Motor neuron (in vitro differentiated cells): ENCODE data around the gene PLEKHA6. TPM values are rescaled to one million over a fixed set of nuclear protein-coding genes. Genes with fewer than 3 reads are reported as not detected.
A peak's percentile ranks its signal among the peaks of the same experiment; 100 is the strongest.

ENCODE experiments used
- ATAC-seq, 8 experiments: fragments of 200-7000 bp; cut with Tn5 transposase; replicated peaks in 6 of 8; 2 replicates each; pipeline ENCODE4 v1.8.0; 2021; ENCODE audit warnings: mild to moderate bottlenecking in 8 of 8, moderate library complexity in 8 of 8
- H3K27ac ChIP-seq, 2 donors: fragments of 250-450 bp; sonication (Bioruptor Pico); 2 replicates each; pipeline ENCODE4 v1.9.0; 2021; ENCODE audit warnings: antibody characterized with exemption in 2 of 2, mild to moderate bottlenecking in 2 of 2, moderate library complexity in 1 of 2
- H3K4me1 ChIP-seq, 2 donors: fragments of 250-450 bp; sonication (Bioruptor Pico); replicated peaks in 1 of 2; 2 replicates each; pipeline ENCODE4 v1.6.1; 2021; ENCODE audit warnings: antibody characterized with exemption in 2 of 2, mild to moderate bottlenecking in 2 of 2, moderate library complexity in 1 of 2
- H3K4me3 ChIP-seq, 5 donors: fragments of 250-450 bp; sonication (Bioruptor Pico); 2 replicates each; pipeline ENCODE4 v1.9.0; 2021; ENCODE audit warnings: antibody characterized with exemption in 5 of 5, mild to moderate bottlenecking in 5 of 5, moderate library complexity in 4 of 5
- WGBS, 10 experiments: fragments of 450-650 bp; shearing (Covaris generic); methylation state at CpG; one replicate each; pipeline ENCODE4 v1.0.0; 2022; 5-methylcytosine and 5-hydroxymethylcytosine counted together
- in situ Hi-C, 9 experiments: fragments of 400-800 bp; cut with MboI; loops; one replicate each; pipeline ENCODE4 v1.15.0; 2021; ENCODE audit warnings: low sequenced_read_pairs in 9 of 9, low pct_unique_long_range_greater_than_20kb in 2 of 9; ENCODE audit not compliant: unreplicated experiment in 9 of 9
- total RNA-seq, 8 experiments: library from RNA; unstranded; fragments of 300-600 nt; gene quantifications; 2 replicates each; pipeline versions ENCODE4 v1.2.3 to v1.2.4, GENCODE V29; 2022

PLEKHA6 gene
- total RNA-seq, 8 experiments from 2014 or later, result 11.7 to 42.0 (median 24.0) TPM

DNA sequence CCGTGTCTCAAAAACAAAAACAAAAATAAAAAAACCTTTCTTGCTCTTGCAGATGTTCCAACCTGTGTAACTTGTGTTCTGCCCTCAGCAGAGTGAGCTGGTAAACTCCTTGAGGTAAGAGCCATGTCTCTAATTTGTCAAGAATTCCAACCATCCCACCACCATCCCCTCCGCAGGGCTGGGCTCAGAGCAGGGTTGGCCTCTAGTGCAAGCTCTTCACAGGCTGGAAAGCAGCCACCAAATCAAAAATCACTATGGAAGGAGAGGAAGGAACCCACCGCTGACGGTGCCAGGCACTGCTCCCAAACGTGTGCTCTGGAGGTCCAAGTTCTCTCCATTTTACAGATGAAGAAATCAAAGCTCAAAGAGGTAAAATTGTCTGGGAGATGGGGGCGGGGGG lies 9.4 kb downstream of the PLEKHA6 start:
- ATAC-seq, result peak in 1 of 8 experiments; percentile 3
- Histone ChIP-seq H3K4me3 (peak overlapping the region; percentile 26 to 33 (median 29)), H3K27ac (peak overlapping the region; percentile 71 to 84), H3K4me1 (peaks cover 57 to 60% of the 10 kb centered on the region in 2 donors)
- 17 to 100% (median 54%) methylated on average over 1 to 5 of the region's 6 CpGs; no CpG with 5 or more reads in 2 of the 10 experiments for WGBS, 10 experiments
- in situ Hi-C loops, result loop anchor here (25.0 kb wide), 3 partner anchors 88 to 488 kb away; partner anchors contain the start of genes ETNK2 (in 6 of the 9), REN (in 6 of the 9) and SNRPE (in 1 of the 9)

DNA sequence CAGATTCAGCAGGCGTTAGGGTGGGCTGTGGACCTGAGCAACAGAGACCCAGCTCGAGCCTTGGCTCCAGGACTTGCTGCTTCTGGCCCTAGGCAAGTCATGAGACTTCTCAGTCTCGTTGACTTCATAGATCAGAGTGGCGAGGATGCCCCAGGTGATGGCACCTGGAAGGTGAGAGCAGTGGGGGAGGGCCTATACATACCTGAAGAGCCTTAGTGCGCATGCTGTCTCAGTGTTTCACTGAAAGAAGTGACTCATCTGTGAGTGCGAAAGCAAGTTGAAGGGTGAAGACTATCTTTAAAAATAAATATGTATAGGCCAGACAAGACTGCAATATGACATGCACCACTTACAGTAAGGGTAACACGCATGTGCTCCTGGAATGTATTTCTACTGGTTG lies 10.1 kb downstream of the PLEKHA6 start:
- ATAC-seq, result no peak
- in situ Hi-C loops, result loop anchor here (25.0 kb wide), 3 partner anchors 87 to 487 kb away; partner anchors contain the start of genes ETNK2 (in 6 of the 9), REN (in 6 of the 9) and SNRPE (in 1 of the 9)
- H3K4me1 ChIP-seq, result peaks cover 64 to 67% of the 10 kb centered on the region in 2 donors
- 47 to 100% (median 88%) methylated on average over 1 to 7 of the region's 7 CpGs; no CpG with 5 or more reads in 2 of the 10 experiments for WGBS, 10 experiments
- no peak overlapping the region for H3K4me3 ChIP-seq
- peak overlapping the region; percentile 71 to 84 for H3K27ac ChIP-seq

DNA sequence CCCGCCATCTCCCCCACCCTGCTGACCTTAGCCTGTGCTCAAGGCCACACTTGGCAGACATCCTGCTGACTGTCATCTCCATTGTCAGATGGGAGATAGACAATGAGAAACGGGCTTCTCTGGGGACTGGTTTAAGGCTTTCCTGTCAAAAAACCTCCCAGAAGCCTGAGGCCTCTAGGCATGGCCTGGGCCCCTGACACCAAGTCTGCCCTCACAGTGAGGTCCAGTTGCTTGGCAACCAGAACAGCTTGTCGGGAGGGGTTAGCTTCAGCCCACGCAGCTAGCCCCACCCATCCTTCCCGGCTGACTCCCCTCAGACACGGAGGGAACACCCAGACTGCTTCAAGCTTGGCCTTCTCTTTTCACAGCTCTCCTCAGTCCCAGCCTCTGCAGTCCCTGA lies 11.0 kb downstream of the PLEKHA6 start:
- ATAC-seq, result peak; percentile 66 to 96 (median 77)
- WGBS, 10 experiments, result 0% methylated on average over 2 to 5 of the region's 6 CpGs; no CpG with 5 or more reads in 7 of the 10 experiments
- in situ Hi-C loops, result no loop called here
- Histone ChIP-seq H3K4me1 (peaks cover 73 to 76% of the 10 kb centered on the region in 2 donors), H3K4me3 (peak overlapping the region in 3 of 5 donors; percentile 0 to 12 (median 6)), H3K27ac (peak overlapping the region; percentile 71 to 84)

- in situ Hi-C loops, result no loop called here
- 26 to 69% (median 57%) methylated on average over 3 to 6 of the region's 6 CpGs; no CpG with 5 or more reads in 3 of the 10 experiments for WGBS, 10 experiments
- peak overlapping the region in 4 of 5 donors; percentile 0 to 12 (median 4) for H3K4me3 ChIP-seq
- peaks cover 77 to 81% of the 10 kb centered on the region in 2 donors for H3K4me1 ChIP-seq
- ATAC-seq, result peak in 3 of 8 experiments; percentile 0 to 7 (median 3)
- peak overlapping the region; percentile 71 to 84 for H3K27ac ChIP-seq
Measured at GRCh38 chr1:204348242-204348641, 11.5 kb downstream of the PLEKHA6 start.

DNA sequence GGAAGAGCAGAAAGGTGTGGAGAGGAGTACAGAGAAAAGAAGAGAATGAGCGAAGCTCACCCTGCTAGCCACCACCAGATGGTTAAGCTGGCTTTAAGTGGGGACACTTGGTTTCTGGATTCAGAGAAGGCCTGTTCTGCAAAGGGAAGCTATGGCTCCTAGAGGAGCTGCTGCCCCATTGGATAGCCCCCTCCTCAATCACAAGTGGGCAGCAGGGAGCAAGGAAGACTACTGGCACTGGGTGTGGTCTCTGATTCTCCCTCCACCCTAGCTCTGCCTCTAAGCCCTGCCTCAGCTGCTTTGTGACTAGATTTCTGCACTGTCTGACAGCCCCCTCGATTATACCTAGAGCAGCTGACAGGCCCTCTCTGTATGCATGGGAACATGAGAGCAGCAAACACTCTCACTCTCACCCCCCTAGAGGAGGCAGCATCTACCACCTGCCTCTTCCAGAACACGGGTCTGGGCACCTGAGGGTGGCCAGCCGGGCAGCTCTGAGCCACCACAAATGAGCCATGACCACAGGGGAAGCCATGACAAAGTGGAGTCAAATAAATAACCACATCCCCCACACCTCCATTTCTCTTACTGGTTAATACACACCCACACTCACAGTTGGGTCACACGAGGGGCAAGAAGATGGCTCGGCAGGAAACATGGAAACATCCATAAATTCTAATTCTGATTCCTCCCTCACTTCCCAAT lies 13.6 kb downstream of the PLEKHA6 start:
- Histone ChIP-seq H3K4me1 (peaks cover 94 to 96% of the 10 kb centered on the region in 2 donors), H3K27ac (peak overlapping the region; percentile 56 to 58), H3K4me3 (no peak overlapping the region)
- 34 to 77% (median 55%) methylated on average over 3 to 5 of the region's 6 CpGs; no CpG with 5 or more reads in 5 of the 10 experiments for WGBS, 10 experiments
- peak in 3 of 8 experiments; percentile 2 to 7 (median 2) for ATAC-seq
- in situ Hi-C loops, result no loop called here

- 80 to 100% (median 90%) methylated on average over 1 to 2 of the region's 5 CpGs; no CpG with 5 or more reads in 7 of the 10 experiments for WGBS, 10 experiments
- ATAC-seq, result no peak
- H3K27ac ChIP-seq, result peak overlapping the region; percentile 56 to 58
- in situ Hi-C loops, result no loop called here
- H3K4me3 ChIP-seq, result no peak overlapping the region
- H3K4me1 ChIP-seq, result peaks cover 98 to 100% of the 10 kb centered on the region in 2 donors
Measured at GRCh38 chr1:204345438-204345841, 14.3 kb downstream of the PLEKHA6 start.

GRCh38 chr1:204344665-204345355 lies 14.9 kb downstream of the PLEKHA6 start:
- Histone ChIP-seq H3K27ac (peak overlapping the region in 1 of 2 donors; percentile 58), H3K4me1 (peaks cover 98 to 100% of the 10 kb centered on the region in 2 donors), H3K4me3 (no peak overlapping the region)
- ATAC-seq, result no peak
- in situ Hi-C loops, result no loop called here
- 43 to 100% (median 88%) methylated on average over 1 to 6 of the region's 6 CpGs; no CpG with 5 or more reads in 1 of the 10 experiments for WGBS, 10 experiments

DNA sequence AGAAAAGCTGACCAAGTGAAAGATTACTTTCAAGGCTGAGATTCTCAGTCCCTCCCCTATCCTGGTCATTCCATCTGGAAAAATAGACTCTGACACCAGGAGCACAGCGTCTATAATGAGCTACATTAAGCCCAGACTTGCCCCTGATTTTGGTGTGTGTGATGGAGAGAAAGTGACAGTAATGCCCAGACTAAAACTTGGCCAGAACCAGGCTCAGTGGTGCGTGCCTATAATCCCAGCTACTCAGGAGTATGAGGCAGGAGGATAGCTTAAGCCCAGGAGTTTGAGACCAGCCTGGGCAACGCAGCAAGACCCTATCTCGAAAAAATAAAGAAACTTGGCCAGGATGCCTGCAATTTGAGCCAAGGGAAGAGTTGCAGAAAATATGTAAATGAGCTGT lies 15.9 kb downstream of the PLEKHA6 start:
- in situ Hi-C loops, result no loop called here

GRCh38 chr1:204343247-204343646 lies 16.5 kb downstream of the PLEKHA6 start:
- 82 to 100% (median 94%) methylated on average over 1 to 3 of the region's 3 CpGs; no CpG with 5 or more reads in 2 of the 10 experiments for WGBS, 10 experiments
- peaks cover 97 to 100% of the 10 kb centered on the region in 2 donors for H3K4me1 ChIP-seq

More for the DNA sequence above, 15.9 kb downstream of the PLEKHA6 start:
- H3K4me3 ChIP-seq, result no peak overlapping the region
- peaks cover 96 to 100% of the 10 kb centered on the region in 2 donors for H3K4me1 ChIP-seq
- no peak overlapping the region for H3K27ac ChIP-seq
- 88 to 100% (median 94%) methylated on average over 1 to 4 of the region's 4 CpGs; no CpG with 5 or more reads in 1 of the 10 experiments for WGBS, 10 experiments
- no peak for ATAC-seq

DNA sequence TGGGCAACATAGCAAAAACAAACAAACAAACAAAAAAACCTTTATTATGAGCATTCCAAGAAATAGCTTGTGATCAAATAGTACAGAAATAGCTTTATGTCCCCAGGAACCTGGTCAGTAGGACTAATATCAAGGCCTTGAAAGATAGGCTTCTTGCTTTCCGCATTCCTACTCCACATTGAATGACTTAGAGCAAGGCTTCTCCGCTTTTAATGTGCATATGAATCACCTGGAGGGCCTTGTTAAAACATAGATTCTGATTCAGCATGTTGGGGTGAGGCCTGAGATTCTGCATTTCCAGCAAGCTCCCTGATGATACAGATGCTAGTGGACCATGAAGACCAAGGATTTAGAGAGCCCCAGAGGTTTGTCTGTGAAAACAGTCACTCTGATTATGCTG lies 17.4 kb downstream of the PLEKHA6 start:
- Histone ChIP-seq H3K4me3 (no peak overlapping the region), H3K4me1 (peaks cover 97 to 100% of the 10 kb centered on the region in 2 donors), H3K27ac (peak overlapping the region; percentile 4 to 36)
- 17 to 80% (median 58%) methylated on average over 1 to 2 of the region's 2 CpGs; no CpG with 5 or more reads in 5 of the 10 experiments for WGBS, 10 experiments
- in situ Hi-C loops, result no loop called here
- ATAC-seq, result no peak

More at GRCh38 chr1:204343247-204343646, 16.5 kb downstream of the PLEKHA6 start:
- H3K4me3 ChIP-seq, result no peak overlapping the region
- H3K27ac ChIP-seq, result no peak overlapping the region
- in situ Hi-C loops, result no loop called here
- no peak for ATAC-seq

DNA sequence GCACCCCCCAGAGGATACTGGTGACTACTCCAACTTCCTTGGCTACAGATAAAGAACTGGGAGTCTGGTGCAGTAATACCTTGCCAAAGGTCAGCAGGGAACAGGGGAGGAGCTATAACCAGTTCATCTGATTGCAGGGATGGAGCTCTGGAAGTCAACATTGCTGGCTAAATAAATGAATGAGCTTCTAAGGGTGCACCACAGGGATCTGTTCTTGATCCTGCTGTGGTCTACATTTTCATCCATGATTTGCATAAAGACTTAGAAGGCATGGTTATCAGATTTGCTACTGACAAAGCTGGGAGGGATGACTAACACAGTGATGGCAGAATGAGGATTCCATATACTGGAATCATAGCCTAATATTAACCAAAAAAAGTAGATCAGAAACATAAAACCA lies 18.3 kb downstream of the PLEKHA6 start:
- Histone ChIP-seq H3K4me3 (no peak overlapping the region), H3K4me1 (peaks cover 97 to 100% of the 10 kb centered on the region in 2 donors), H3K27ac (no peak overlapping the region)
- peak in 2 of 8 experiments; percentile 6 to 8 for ATAC-seq
- in situ Hi-C loops, result no loop called here

DNA sequence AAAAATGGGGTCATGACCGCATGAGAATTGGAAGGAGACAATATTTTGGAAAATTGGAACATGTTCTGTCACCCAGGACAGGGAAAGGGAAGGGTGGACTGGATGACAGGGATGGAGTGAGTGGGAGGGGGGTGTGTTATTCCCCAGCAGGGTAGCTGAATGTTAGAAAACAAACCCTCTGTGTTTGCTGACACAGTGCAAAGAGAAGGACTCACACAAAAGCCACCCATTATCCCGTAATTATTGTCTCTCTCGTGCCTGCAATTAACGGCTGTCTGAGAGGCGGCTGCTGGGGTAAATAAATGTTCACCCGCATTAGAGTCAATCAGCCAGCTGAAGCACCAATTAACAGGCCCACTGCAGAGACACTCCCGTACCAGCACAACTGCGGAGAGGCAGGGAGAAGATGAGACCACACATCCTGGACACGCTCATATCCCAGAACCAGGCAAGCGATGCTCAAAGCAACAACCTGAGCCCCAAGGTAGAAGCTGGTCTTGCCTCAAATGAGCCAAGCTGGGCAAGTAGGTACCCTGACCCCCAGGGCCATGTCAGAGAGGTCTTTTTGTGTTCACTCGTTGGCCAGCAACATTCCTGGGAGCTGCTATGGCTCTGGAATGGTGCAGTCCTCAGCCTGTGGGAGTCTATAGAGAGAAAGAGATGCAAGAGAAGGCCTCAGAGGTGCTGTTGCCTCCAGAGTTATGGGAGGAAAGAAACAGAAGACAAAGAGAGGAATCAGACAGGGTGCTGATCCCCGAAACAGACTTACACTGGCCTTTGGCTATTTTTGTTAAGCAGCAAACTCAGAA lies 19.4 kb downstream of the PLEKHA6 start:
- Histone ChIP-seq H3K4me1 (peaks cover 97 to 100% of the 10 kb centered on the region in 2 donors), H3K27ac (peak overlapping the region; percentile 9 to 65)
- in situ Hi-C loops, result no loop called here

More for the DNA sequence above, 19.4 kb downstream of the PLEKHA6 start:
- peak in 5 of 8 experiments; percentile 72 to 86 (median 77) for ATAC-seq
- WGBS, 10 experiments, result 29 to 95% (median 45%) methylated on average over 1 to 8 of the region's 12 CpGs
- no peak overlapping the region for H3K4me3 ChIP-seq
